Measurements from ENCODE around the gene GPX1.

GPX1 gene

GRCh38 chr3:49346797-49347251 is 11.3 kb downstream of the GPX1 start:
- no peak for TF ChIP-seq CTCF (IDR thresholded peaks at IDR 0.05; ENCODE audit: low read depth, low read length)
- peak; percentile 51 for DNase-seq (ENCODE audit: low read depth, low spot score)
- in situ Hi-C loops (cut with HindIII; ENCODE audit: low sequenced_read_pairs), result no loop called here
- H3K4me3 ChIP-seq (ENCODE audit: low read depth, low read length), result no peak overlapping the region

GRCh38 chr3:49343163-49343562 is 15.0 kb downstream of the GPX1 start:
- TF ChIP-seq CTCF (IDR thresholded peaks at IDR 0.05; ENCODE audit: low read depth, low read length), result no peak
- no peak overlapping the region for H3K4me3 ChIP-seq (ENCODE audit: low read depth, low read length)
- DNase-seq (ENCODE audit: low read depth, low spot score), result no peak
- in situ Hi-C loops (cut with HindIII; ENCODE audit: low sequenced_read_pairs), result no loop called here

GRCh38 chr3:49341996-49342395 is 16.2 kb downstream of the GPX1 start:
- in situ Hi-C loops (cut with HindIII; ENCODE audit: low sequenced_read_pairs), result no loop called here
- DNase-seq (ENCODE audit: low read depth, low spot score), result no peak
- no peak for TF ChIP-seq CTCF (IDR thresholded peaks at IDR 0.05; ENCODE audit: low read depth, low read length)
- H3K4me3 ChIP-seq (ENCODE audit: low read depth, low read length), result no peak overlapping the region

GRCh38 chr3:49339941-49340800 is 18.0 kb downstream of the GPX1 start, which contains the start of gene USP4:
TSS of gene USP4 (minus strand) at chr3:49340053. CDS start at chr3:49340024, 29 bp downstream.
- in situ Hi-C loops (cut with HindIII; ENCODE audit: low sequenced_read_pairs), result no loop called here
- peak within 1 kb of the TSS; percentile 85 for H3K4me3 ChIP-seq (ENCODE audit: low read depth, low read length)
- TF ChIP-seq CTCF (IDR thresholded peaks at IDR 0.05; ENCODE audit: low read depth, low read length), result peak; percentile 73
- peak; percentile 90 for DNase-seq (ENCODE audit: low read depth, low spot score)

- in situ Hi-C loops (cut with HindIII; ENCODE audit: low sequenced_read_pairs), result no loop called here
- DNase-seq (ENCODE audit: low read depth, low spot score), result no peak
- H3K4me3 ChIP-seq (ENCODE audit: low read depth, low read length), result peak overlapping the region; percentile 85
- TF ChIP-seq CTCF (IDR thresholded peaks at IDR 0.05; ENCODE audit: low read depth, low read length), result no peak
Measured at GRCh38 chr3:49339581-49339940, 18.6 kb downstream of the GPX1 start.

- no peak overlapping the region for H3K4me3 ChIP-seq (ENCODE audit: low read depth, low read length)
- in situ Hi-C loops (cut with HindIII; ENCODE audit: low sequenced_read_pairs), result no loop called here
- TF ChIP-seq CTCF (IDR thresholded peaks at IDR 0.05; ENCODE audit: low read depth, low read length), result no peak
- no peak for DNase-seq (ENCODE audit: low read depth, low spot score)
Measured at GRCh38 chr3:49333916-49334633, 24.1 kb downstream of the GPX1 start.
